ENCODE data around the gene FNDC11. TPM values are rescaled to one million over a fixed set of nuclear protein-coding genes. Genes with fewer than 3 reads are reported as not detected.

Gene FNDC11
- total and polyA plus RNA-seq, 4 donors, result under 0.01 to 0.01 TPM; not detected in 2

DNA sequence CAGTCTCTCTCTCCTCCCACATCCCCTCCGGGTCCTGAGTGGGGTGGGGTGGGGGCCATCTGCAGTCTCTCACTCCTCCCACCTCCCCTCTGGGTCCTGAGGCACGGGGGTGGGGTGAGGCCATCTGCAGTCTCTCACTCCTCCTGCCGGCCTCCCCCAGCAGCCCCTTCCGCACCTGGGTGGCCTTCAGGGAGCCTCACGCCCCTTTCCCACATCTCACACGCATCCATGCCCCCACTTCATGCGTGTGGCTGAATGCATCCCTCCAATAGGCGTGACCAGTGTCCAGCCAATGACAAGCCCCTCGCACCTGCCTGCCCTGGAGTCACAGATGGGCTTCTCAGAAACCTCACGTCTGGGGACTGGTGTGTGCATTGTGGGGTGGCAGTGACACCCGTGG lies 5.4 kb upstream of the FNDC11 start:
- Histone ChIP-seq H3K9ac (ENCODE audit: low read depth in 1 of 2, low read length in 2 of 2) (no peak overlapping the region), H3K9me3 (ENCODE audit: control insufficient read depth in 4 of 4, low read length in 3 of 4) (peaks cover 0 to 1% (median 0%) of the 10 kb centered on the region in 4 donors), H3K4me3 (ENCODE audit: low read depth in 1 of 3, low read length in 3 of 3) (no peak overlapping the region), H3K27me3 (ENCODE audit: control insufficient read depth in 4 of 4, insufficient read depth in 4 of 4, low read length in 3 of 4) (peaks cover 0 to 2% (median 0%) of the 10 kb centered on the region in 4 donors), H3K36me3 (ENCODE audit: control insufficient read depth in 4 of 4, insufficient read depth in 3 of 4, low read depth in 1 of 4, low read length in 3 of 4) (no peaks in the 10 kb centered on the region), H3K4me1 (ENCODE audit: control insufficient read depth in 4 of 4, insufficient read depth in 4 of 4, low read length in 3 of 4) (peaks cover 0 to 1% (median 0%) of the 10 kb centered on the region in 4 donors), H3K27ac (ENCODE audit: low read depth in 1 of 2, low read length in 2 of 2) (no peak overlapping the region)
- no peak for DNase-seq (ENCODE audit: low spot score)
- 54% methylated on average over 11 of the region's 11 CpGs for WGBS
- TF ChIP-seq, protein P1, sequence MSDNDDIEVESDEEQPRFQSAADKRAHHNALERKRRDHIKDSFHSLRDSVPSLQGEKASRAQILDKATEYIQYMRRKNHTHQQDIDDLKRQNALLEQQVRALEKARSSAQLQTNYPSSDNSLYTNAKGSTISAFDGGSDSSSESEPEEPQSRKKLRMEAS (IDR thresholded peaks at IDR 0.05), result no peak
- TF ChIP-seq EGR1 (IDR thresholded peaks at IDR 0.05; ENCODE audit: low read depth in 2 of 2) (no peak), GABPA (IDR thresholded peaks at IDR 0.05 in 1 of 2, conservative IDR thresholded peaks at IDR 0.05 in 1 of 2) (no peak), TAF1 (conservative IDR thresholded peaks at IDR 0.05) (no peak), FOXA1 (IDR thresholded peaks at IDR 0.05) (no peak), FOXA2 (IDR thresholded peaks at IDR 0.05) (no peak), HNF4G (IDR thresholded peaks at IDR 0.05) (no peak), RAD21 (IDR thresholded peaks at IDR 0.05) (no peak), NR2F2 (IDR thresholded peaks at IDR 0.05) (no peak), SP1 (IDR thresholded peaks at IDR 0.05) (no peak), JUND (IDR thresholded peaks at IDR 0.05) (no peak), YY1 (IDR thresholded peaks at IDR 0.05) (no peak), HNF4A (conservative IDR thresholded peaks at IDR 0.05) (no peak), RXRA (IDR thresholded peaks at IDR 0.05) (no peak)
- TF ChIP-seq, protein P2, sequence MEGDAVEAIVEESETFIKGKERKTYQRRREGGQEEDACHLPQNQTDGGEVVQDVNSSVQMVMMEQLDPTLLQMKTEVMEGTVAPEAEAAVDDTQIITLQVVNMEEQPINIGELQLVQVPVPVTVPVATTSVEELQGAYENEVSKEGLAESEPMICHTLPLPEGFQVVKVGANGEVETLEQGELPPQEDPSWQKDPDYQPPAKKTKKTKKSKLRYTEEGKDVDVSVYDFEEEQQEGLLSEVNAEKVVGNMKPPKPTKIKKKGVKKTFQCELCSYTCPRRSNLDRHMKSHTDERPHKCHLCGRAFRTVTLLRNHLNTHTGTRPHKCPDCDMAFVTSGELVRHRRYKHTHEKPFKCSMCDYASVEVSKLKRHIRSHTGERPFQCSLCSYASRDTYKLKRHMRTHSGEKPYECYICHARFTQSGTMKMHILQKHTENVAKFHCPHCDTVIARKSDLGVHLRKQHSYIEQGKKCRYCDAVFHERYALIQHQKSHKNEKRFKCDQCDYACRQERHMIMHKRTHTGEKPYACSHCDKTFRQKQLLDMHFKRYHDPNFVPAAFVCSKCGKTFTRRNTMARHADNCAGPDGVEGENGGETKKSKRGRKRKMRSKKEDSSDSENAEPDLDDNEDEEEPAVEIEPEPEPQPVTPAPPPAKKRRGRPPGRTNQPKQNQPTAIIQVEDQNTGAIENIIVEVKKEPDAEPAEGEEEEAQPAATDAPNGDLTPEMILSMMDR (IDR thresholded peaks at IDR 0.05; ENCODE audit: low read depth, low read length, missing input control), result no peak
- TF ChIP-seq, protein P3, sequence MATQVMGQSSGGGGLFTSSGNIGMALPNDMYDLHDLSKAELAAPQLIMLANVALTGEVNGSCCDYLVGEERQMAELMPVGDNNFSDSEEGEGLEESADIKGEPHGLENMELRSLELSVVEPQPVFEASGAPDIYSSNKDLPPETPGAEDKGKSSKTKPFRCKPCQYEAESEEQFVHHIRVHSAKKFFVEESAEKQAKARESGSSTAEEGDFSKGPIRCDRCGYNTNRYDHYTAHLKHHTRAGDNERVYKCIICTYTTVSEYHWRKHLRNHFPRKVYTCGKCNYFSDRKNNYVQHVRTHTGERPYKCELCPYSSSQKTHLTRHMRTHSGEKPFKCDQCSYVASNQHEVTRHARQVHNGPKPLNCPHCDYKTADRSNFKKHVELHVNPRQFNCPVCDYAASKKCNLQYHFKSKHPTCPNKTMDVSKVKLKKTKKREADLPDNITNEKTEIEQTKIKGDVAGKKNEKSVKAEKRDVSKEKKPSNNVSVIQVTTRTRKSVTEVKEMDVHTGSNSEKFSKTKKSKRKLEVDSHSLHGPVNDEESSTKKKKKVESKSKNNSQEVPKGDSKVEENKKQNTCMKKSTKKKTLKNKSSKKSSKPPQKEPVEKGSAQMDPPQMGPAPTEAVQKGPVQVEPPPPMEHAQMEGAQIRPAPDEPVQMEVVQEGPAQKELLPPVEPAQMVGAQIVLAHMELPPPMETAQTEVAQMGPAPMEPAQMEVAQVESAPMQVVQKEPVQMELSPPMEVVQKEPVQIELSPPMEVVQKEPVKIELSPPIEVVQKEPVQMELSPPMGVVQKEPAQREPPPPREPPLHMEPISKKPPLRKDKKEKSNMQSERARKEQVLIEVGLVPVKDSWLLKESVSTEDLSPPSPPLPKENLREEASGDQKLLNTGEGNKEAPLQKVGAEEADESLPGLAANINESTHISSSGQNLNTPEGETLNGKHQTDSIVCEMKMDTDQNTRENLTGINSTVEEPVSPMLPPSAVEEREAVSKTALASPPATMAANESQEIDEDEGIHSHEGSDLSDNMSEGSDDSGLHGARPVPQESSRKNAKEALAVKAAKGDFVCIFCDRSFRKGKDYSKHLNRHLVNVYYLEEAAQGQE (IDR thresholded peaks at IDR 0.05), result no peak
- TF ChIP-seq, protein P4, sequence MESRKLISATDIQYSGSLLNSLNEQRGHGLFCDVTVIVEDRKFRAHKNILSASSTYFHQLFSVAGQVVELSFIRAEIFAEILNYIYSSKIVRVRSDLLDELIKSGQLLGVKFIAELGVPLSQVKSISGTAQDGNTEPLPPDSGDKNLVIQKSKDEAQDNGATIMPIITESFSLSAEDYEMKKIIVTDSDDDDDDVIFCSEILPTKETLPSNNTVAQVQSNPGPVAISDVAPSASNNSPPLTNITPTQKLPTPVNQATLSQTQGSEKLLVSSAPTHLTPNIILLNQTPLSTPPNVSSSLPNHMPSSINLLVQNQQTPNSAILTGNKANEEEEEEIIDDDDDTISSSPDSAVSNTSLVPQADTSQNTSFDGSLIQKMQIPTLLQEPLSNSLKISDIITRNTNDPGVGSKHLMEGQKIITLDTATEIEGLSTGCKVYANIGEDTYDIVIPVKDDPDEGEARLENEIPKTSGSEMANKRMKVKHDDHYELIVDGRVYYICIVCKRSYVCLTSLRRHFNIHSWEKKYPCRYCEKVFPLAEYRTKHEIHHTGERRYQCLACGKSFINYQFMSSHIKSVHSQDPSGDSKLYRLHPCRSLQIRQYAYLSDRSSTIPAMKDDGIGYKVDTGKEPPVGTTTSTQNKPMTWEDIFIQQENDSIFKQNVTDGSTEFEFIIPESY (IDR thresholded peaks at IDR 0.05), result no peak
- TF ChIP-seq, protein P5, sequence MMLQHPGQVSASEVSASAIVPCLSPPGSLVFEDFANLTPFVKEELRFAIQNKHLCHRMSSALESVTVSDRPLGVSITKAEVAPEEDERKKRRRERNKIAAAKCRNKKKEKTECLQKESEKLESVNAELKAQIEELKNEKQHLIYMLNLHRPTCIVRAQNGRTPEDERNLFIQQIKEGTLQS (IDR thresholded peaks at IDR 0.05), result no peak

Data from liver (tissue), 9 donors.